HCEC 1CT (cell line): ENCODE data around the gene ATP5PD.
"Not testable (repeated sequence)": the region's sequence is repeated elsewhere in the genome, so short reads cannot be mapped to it uniquely, and the experiment has no call there.

Source experiments
- DNase-seq: peaks from one replicate; pipeline ENCODE4 v3.0.0-alpha.2; 2017

The ATP5PD gene

DNA sequence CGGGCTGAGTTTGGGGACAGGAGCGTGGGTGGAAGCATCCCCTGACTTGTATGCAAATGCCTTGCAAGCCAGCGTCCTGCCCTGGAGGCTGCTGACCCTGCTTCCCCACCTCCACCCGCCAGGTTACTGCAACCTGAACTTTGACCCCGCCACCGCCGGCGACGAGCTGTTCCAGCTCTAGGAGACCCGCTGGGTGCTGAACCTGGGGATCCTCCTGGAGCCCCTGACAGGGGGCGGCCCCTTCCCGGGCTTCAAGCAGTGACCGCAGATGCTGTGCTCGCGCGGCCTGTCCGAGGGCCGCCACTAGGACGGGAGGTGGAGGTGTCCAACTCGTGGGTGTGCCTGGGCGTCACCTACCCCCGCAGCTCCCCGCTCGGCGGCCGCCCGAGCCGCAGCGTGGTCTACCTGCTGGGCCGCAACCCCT lies 30.3 kb upstream of the ATP5PD start:
- DNase-seq, result no peak

DNA sequence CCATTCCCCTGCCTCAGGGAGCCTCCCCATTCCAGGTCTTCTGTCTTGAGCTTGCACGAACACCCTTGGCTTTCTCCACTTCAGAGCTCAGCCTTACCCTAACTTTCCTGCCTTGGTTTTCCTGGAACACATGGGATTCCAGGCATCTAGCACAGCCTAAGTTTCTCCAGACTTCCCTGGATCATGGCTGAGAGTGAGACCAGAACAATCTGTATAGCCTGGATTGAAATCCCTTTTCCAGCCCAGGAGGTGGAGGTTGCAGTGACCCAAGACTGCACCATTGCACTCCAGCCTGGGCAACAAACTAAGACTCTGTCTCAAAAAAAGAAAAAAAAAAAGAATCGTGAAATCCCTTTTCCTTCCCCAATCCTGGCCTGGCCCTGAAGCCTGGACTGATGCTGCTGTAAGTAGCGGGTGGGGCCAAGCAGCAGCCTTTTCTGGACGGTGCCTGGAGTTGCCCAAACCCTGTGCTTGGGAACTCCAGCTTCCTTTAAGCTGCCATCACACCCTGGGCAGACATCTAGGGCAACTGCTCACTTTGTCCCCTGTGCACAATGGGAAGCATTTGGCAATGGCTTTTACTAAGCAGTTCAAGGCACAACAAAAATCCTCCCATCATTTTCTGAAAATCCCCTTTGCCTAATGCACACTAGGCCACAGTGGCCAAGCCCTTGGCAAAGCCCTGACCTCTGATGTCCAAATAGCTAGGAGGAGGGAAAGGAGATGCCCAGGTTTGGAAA lies 29.0 kb upstream of the ATP5PD start:
- DNase-seq, result no peak

DNA sequence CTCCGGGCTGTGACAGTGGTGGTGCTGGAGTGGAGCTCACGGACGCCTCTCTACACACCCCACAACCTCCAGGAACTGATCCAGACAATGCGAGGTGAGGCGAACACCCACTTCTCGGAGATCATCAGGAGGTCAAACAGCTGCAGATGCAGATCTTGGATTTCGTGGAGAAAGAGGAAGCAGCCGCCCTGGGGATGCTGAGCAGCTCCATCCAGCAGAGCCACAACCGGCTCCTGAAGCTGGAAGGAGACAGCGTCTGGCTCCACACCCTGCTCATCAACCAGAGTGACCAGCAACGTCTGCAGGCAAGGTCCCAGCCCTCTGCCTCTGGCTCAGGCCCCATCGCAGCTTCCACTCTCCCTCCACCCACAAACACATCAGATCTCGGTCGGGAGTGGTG lies 27.8 kb upstream of the ATP5PD start:
- no peak for DNase-seq

DNA sequence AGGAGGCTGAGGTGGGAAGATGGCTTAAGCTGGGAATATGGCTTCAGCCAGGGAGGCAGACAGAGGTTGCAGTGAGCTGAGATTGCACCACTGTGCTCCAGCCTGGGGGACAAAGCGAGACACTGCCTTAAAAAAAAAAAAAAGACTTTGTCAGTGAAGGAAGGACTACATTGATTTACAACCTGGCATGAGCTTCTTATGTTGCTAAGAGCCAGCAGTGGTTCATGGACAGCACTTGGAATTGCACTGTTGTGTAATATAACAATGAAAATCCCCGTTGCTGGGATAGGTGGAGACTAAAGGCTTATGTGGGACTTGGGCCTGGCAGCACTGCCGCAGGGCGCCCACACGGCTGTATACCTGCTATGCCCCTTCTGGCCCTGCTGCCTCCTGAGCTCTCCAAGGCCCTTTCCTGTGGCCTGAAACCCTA lies 26.9 kb upstream of the ATP5PD start:
- no peak for DNase-seq

DNA sequence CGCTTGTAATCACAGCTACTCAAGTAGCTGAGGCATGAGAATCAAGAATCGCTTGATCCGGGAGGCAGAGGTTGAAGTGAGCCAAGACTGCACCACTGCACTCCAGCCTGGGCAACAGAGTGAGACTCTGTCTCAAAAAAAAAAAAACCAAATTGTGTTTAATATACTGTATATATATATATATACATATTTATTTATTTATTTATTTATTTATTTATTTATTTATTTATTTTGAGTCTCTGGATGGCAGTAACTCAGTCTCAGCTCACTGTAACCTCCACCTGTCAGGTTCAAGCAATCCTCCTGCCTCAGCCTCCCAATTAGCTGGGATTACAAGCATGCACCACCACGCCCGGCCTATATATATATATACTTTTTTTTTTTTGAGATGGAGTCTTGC lies 26.1 kb upstream of the ATP5PD start:
- DNase-seq, result not testable (repeated sequence)

DNA sequence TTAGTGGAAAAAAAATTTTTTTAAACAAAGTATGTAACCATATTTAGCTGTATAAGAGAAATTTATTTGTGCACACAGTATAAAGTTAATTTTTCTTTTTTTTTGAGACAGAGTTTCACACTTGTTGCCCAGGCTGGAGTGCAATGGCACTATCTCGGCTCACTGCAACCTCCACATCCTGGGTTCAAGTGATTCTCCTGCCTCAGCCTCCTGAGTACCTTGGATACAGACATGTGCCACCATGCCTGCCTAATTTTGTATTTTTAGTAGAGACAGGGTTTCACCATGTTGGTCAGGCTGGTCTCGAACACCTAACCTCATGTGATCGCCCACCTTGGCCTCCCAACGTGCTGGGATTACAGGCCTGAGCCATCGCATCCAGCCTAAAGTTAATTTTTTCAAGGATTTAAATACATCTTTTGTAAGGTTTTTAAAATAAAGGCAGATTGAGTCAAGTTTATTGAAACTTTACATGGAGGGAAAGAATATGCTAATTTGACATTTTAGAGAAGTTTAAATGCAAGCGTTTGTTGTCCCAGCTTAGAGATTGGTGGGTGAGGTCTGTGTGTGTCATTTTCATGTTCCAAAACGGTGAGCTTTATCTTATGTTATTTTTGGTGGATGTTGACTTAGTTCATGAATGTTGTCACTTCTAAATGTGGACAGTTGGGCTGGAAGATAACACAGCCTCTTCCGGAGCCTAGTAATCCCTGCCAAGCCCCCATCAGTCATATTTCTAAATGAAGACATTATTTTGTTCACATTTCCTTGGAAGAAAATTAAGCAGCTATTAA lies 24.9 kb upstream of the ATP5PD start:
- not testable (repeated sequence) for DNase-seq

DNA sequence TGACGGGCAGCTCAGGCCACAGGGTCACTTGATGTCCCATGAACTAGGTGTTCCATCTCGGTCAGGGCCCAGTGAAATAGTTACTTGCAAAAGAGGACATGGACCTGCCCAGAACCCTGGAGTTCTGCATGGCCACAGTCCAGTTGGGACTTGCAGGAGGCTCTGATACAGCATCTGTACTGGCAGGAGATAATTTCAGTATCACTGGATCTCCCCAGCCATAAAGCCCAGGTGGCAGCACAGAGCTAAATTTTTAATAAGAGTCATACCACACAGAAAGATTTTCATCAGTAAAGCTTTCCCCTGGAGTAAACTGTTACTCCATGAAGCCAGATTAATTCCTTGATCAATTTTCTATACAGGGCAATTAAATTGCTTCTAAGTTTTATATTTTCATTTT lies 23.0 kb upstream of the ATP5PD start:
- peak; percentile 48 for DNase-seq

DNA sequence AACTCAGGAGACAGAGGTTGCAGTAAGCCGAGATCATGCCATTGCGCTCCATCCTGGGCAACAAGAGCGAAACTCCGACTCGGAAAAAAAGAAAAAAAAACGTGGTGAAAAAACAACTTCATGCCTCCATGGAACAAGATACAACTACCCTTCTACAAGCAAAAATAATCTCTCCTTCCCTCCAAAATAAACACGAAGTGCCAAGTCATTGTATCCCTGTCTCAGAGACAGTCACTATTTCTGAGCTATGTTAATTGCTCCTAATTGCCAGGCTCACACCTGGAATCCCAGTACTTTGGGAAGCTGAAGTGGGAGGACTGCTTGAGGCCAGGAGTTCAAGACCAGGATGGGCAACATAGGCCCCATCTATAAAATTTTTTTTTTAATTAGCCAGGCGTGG lies 22.0 kb upstream of the ATP5PD start:
- DNase-seq, result no peak

DNA sequence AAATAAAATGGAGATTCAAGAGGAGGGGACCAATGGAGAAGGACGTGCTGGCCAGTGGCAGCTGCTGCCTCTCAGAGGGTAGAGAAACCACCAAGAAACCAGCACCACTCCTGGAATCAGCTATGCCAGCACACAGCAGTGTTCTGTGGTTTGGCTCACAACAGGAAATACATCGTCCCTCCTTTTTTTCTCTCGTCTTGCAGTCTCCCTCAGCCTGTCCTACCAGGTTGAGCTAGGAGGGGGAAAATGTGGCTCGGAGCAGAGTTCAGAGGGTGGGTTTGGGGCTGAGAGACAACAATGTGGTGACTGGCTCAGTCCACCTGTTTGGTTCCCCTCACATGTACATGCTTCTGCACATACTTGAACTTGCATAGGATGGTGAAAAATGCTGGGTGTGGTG lies 21.1 kb upstream of the ATP5PD start:
- no peak for DNase-seq

DNA sequence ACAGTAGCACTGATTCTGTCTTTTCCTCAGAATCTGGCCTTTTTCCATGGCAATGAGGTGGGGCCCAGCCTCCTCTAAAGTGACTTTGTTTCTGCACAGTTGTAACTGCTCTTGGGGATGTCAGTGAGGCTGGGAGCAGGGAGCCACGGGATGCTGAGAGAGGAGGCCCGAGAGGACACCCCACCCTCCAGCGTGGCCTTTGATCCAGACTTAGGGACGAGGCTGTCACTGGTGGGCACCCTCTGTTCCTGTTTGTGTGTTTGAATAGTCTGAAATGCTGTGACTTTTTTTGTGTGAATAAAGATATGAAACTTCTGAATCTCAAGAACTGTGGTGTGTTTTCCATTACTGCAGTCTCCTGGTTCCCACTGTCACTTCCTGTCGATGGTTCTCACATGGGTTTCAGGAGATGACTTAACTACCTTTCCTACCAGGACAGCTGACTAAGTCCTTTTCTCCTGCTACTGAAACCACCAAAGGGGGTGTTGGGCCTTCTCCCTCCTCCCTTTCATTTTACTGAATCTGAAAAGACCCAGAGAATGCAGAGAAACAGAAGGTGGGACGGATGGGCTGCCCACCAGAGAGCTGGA lies 18.9 kb upstream of the ATP5PD start:
- no peak for DNase-seq

DNA sequence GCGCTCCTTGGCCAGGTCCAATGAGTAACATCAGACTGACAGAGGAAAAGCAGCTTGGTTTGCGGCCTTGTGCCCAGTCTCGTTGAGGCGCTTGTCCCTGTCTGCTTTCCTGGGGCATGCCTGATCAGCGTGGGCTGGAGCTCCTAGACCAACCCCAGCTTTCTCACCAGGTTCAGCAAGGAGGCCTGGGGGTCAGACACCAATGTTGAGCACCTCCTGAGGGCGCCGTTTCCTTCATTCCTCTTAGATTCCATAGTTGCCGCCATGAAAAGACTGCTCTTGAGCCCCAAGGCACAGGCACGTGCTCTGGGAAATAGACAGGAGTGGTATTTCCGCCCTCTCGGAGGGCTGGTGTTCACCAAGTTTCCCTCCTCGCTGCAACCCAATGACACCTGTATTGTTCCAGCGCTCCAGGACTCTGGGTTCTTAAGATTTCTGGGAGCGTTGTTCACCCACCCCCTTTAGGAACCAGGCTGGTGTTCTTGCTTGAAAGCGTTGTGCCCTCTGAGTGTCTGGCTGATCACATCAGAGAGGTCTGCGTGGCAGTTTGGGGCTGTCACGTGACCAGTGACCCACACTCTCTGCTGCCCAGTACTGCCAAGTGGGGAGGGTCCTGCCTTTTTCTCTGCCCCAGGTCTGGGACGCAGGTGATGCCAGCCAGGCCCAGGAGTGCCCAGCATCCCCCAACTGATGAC lies 18.2 kb upstream of the ATP5PD start:
- no peak for DNase-seq

DNA sequence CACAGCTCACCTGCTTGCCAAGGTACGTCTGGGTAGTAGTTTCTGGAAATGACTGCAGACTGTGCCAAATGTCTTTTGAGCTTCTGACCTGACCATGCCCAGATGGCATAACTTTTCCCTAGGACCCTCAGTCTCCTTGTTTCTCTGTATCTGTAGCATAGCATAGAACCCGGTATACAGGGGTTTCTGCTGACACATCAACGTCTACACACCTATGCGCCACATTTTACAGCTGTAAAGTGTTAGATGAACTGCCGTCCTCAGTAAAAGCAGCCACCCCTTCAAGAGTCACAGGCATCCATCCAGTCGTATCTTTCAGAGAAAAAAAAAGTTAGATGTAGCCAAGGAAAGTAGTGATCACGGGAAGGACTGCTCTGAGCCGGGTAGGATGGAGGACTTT lies 17.7 kb upstream of the ATP5PD start:
- DNase-seq, result no peak

DNA sequence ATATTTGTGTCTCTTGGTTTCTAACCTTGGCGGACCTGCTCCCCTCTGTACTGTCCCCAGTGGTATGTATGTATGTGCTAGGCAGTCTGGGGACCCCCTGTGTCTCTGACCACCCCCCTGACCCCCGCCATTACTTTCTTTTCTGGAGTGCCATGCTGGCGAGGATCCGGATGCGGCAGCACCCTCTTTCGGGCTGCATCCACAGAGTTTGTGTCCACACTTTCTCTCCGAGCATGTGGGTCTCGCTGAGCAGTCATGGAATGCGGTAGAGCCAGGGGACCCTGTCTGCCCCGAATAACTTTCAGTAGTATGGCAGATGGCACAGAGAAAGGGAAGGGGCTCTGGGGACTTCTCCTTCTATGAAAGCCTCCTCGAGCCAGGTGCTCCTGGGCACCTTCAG lies 17.3 kb upstream of the ATP5PD start:
- no peak for DNase-seq

DNA sequence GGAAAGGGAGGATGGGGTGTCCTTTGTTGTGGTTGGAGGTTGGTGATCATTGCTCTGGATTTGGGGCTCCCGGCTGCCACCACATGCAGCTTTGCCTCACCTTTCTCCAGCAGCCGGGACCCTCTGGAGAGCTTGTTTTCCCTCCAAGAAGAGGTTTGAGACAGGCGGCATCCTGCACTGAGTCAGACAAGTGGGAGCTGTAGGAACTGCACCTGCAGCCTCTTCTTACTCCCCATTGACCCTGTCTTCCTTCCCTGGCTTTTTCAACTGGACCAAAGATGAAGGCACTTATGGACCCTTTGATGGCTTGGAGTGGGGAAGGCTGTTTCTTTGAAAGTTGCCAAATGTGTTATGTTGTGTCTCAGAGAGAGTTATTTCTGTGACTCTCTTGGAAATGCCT lies 16.9 kb upstream of the ATP5PD start:
- DNase-seq, result no peak

DNA sequence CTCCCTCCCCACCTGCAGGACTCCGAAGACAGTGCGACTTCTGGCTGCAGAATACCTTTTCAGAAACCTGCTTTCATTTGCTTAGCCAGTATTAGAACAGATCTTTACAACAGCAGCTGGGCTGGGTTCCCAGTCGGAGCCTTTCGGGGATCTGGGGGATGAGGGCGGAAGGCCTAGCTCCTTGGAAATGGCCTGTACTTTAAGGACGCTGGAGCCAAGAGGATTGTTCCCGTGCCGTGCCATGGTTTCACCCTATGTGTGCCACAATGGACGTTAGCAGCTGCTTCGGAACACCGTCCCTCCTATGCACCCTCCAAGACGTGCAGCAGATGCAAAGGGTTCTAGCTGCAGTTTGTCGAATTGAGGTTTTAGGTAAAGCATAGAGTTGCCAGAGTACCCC lies 16.4 kb upstream of the ATP5PD start:
- no peak for DNase-seq

DNA sequence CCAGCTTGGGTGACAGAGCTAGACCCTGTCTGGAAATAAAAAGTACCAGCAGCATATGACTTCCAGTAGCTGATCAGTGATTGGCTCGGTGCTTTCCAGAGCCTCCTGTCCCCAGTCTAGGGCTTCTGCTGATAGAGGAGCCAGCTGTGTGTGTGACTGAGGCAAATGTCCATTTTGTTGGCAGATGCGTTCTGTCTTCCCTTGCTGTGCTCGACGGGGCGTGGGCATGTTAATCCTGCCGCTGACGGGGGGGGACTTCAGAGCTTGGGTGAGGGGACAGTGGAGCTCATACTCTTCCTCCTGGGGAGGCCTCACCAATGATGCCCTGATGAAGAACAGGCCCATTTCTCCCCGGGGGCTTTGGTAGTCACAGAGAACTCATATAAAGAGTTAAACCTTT lies 14.8 kb upstream of the ATP5PD start:
- no peak for DNase-seq

DNA sequence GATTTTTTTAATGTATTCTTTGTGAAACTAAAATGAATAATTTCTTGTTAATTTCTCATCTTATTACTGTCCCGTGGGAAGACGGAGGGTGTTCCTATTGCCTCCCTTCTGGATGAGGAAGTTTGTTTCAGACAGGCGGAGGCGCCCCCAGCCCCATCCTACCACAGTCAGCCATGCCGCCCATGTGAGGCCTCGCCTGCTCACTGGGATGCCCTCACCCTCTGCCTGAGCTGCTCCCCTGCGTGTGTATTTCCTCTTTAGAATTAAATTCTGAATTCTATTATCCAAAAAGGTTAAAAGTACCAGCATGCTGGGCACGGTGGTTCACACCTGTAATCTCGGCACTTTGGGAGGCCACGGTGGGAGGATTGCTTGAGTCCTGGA lies 14.3 kb upstream of the ATP5PD start:
- DNase-seq, result no peak

DNA sequence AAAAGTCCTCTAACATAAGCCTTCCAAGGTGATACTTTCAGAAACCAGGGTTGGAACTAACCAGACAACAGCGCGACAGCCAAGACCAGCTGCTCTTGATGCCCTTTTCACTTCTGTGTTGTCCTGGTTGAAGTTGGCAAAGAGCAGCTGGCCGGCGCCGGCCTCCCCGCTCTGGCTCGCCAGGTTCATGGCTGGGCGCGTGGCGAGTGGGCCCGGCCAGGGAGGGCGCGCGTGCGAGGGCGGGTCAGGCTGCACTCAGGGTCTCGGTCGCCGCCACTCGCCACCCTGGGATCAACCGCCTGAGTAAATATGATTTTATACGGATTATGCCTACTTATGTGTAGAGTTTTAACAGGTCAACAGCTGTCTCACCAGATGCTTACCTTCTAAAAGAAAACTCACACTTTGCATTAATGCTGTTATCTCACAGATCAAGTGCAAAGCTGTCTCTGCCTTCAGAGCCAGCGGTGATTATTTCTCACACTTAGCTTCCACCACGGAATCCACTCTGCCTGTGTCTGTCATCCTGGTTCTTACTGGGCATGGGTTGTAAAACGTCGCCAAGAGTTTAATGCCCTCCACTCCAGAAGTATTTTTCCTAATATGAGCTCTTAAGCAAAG lies 13.8 kb upstream of the ATP5PD start:
- no peak for DNase-seq

DNA sequence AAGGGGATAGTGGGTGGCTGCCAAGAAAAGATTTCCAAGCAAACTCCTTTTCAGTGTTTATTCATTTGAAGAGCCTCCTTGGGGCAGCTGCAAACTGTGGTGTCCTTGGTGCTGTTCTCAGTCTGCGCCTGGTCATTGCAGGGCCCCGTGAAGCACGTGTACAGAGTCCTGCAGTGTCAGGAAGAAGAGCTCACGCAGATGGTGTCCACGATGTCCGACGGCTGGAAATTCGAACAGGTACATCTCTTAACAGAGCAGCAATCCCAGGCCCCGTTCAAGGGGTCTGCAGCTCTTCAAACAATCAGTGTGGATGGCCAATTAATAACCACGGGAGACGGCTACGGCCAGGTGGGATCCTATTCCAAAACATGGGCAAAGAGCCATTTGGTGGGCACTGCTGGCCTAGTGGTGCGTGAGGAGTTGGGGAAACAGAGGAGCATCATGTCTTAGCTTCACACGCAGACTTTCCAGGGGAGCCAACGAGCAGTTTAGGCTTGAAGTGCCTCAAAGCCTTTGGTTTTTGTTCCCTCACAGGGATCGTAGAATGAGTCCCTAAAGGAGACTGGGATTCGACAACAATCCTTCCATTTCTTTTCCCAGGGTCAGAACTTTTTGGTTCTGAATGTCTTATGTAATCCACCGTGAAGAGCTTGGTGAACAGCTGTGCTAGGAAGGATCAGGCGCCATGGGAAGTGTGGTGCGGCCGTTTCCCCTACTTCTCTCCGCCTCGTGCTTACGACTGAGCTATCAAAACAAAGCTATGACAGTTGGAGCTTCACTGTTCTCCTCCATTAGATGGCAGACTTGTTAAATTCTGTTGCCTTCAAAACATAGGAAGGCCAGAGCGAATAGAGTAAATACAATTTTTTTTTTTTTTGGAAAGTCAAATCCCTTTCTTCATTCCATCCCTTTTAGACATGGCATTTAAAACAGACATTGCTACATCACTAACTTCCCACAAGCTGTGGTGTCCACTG lies 12.9 kb upstream of the ATP5PD start:
- peak; percentile 43 for DNase-seq

DNA sequence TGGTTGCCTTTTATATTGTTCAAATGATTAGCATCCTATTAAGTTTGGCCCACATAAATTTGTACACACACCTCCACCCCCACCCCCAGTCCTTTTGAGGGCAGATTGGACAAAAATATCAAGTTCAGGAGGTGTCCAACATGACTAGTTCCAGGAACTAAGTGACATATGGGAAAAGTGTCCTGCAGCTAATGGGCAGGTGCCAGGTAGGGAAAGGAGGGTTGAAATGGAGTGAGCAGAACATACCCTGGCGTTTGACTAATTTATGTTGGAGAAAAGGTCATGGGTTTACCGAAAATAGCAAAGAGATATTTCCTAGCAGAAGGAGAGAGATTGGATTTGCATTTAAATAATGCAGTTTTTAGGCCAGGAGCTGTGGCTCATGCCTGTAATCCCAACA lies 5.2 kb upstream of the ATP5PD start:
- no peak for DNase-seq

DNA sequence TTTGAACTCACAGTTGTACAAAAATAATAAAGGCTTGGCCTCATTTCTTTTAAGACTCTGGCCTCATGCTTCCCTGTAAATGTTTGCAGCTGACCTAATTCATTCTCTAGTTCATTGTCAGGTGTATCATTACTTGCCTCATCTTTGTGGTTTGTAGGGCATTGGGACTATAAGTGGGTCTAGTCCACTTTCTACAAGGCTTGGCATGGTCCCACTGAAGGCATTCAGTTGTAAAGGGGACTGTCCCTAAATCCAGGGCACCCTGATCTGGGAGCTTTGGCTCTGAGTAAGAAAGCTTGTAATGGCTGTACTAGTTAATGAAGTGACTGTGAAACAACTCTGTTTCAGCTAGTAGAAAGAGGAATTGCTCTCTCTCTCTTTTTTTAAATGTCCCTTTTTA lies 2.9 kb upstream of the ATP5PD start:
- no peak for DNase-seq

DNA sequence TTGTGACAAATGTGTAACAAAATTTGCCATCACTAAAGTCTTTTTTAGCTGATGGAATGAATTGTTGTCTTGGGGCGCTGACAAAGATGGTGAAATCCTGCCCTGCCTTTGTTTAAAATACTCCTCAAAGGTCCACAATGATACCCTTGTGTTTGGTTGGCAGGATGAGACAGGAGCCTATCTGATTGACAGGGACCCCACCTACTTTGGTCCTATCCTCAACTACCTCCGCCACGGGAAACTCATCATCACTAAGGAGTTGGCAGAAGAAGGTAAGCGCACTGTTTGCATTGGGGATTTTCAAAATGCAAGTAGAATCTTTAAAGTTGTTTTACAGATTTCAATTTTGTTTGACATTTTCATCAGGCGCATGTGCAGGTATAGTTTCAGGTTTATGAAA lies 2.3 kb upstream of the ATP5PD start:
- no peak for DNase-seq
